IPS-18c (cell line): Measurements from ENCODE around the gene PALD1.
A peak's percentile ranks its signal among the peaks of the same experiment; 100 is the strongest.

Experiments used
- H3K4me3 ChIP-seq: 2 replicates; pipeline ENCODE4 v1.7.0; 2013; ENCODE audit warnings: low read depth, mild to moderate bottlenecking, low read length, moderate library complexity; ENCODE audit not compliant: insufficient read depth
- H3K9me3 ChIP-seq: one replicate; pipeline ENCODE4 v1.6.1; 2013; ENCODE audit warnings: mild to moderate bottlenecking, low read length, moderate library complexity; ENCODE audit not compliant: control insufficient read depth, insufficient read depth

Gene PALD1

DNA sequence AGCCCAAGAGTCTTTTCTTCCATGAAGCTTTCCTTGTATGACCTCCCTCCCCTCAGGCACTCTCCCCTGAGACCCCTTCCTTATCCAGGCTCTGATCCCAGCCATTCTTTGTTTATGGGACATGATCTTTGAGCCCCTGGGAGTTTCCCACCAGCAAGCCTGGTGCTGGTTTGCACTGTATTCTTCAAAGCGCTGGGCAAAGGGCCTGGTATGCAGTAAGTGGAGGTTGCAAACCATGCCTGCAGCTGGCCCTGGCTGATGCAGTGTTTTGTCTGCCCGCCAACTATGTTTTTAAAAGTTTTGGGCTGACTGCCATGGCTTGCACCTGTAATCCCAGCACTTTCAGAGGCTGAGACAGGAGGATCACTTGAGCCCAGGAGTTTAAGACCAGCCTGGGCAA, 30.3 kb upstream of the PALD1 start:
- H3K9me3 ChIP-seq, result no peaks in the 10 kb centered on the region

DNA sequence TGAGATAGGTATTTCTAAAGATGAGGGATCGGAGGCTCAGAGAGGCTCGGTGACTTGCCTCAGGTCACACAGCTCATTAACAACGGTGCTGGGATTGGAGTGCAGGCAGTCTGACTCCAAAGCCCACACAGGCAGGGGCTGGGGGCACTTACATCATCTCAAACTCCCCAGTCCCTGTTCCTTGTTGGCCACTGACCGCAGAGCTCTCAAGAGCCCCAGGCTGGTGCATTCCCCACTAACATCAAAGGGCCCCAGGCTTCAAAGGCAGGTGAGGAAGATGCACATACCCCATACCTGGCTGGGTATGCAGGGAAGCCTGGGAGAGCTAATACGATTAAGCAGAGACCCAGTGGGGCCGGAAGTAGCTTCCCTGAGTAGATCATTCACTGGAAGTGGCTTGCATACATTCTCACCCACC, 23.3 kb upstream of the PALD1 start:
- Histone ChIP-seq H3K9me3 (no peaks in the 10 kb centered on the region), H3K4me3 (no peak overlapping the region)

More for the DNA sequence above, 30.3 kb upstream of the PALD1 start:
- no peak overlapping the region for H3K4me3 ChIP-seq

GRCh38 chr10:70456164-70456563, 22.4 kb upstream of the PALD1 start:
- Histone ChIP-seq H3K9me3 (no peaks in the 10 kb centered on the region), H3K4me3 (peak overlapping the region; percentile 0; the same call in 1 of the 2 replicates)

- Histone ChIP-seq H3K9me3 (no peaks in the 10 kb centered on the region), H3K4me3 (peak overlapping the region; percentile 51; the same call in 1 of the 2 replicates)
These were observed 20.7 kb upstream of the PALD1 start for GRCh38 chr10:70457759-70458305.

DNA sequence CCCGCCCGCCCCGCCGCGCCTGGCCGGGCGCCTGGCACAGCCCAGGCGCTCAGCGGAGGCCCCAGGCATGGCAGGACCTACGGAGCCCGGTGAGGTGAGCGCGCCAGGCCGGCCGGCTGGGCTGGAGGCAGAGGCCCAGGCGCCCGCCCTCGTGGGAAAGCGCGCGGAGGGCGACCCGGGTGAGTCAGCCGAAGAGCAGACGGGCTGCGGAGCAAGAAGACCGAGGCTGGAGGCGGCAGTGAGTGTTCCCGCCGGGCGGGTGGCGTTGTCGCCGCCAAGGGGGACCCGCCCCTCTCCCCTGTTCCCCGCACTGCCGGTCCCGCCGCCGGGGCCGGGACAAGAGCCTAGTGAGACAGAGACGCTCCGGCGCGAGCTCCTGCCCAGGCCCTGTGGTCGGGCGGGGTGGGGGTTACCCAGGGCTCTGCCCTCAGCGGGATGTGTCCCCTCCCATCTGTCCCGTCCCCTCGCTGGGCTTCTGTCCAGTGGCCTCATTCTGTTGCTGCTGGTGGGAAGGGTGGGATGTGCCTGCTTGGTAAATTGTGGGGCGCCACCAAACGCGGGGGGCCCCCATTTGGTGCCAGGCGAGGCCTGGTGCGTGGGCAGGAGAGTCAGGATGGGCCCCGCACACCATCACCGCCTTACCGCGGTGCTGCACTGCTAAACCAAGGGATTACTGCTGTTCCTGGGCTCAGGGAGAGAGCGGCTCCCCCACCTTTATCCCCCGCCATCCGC, 20.1 kb upstream of the PALD1 start:
- Histone ChIP-seq H3K9me3 (no peaks in the 10 kb centered on the region), H3K4me3 (peak overlapping the region; percentile 51)

DNA sequence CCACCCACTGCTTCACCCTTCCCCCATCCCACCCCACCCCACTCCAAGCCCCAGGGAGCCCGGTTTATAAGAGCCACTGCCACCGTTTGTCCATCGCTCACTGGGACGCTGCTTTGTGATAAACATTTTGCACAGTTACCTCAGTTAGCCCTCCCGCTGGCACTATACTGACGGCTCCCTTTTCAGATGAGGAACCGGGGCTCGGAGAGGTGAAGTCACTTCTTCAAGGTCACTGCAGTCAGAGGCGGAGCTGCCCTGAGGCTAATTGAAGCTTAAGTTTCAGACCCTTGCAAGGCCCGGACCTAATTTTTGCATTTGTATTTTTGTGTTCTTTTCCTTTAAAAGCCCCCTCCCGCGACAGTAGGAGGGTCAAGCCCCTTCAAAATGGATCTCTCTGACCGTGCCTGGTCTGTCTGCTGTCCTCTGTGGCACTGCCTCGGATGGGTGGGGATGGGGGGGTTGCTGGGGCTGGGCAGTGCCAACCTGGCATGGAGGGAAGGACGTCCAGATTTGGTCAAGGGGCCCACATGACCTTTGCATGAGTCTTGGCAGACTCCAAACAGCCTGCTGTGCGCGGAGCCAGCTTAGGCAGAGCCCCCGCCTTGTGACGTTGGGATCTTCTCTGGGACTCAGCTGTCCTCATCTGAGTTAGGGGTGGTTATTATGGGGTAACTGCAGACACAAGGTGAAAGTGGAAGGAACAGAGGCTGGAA, 19.4 kb upstream of the PALD1 start:
- Histone ChIP-seq H3K4me3 (peak overlapping the region; percentile 51; the same call in 1 of the 2 replicates), H3K9me3 (no peaks in the 10 kb centered on the region)

DNA sequence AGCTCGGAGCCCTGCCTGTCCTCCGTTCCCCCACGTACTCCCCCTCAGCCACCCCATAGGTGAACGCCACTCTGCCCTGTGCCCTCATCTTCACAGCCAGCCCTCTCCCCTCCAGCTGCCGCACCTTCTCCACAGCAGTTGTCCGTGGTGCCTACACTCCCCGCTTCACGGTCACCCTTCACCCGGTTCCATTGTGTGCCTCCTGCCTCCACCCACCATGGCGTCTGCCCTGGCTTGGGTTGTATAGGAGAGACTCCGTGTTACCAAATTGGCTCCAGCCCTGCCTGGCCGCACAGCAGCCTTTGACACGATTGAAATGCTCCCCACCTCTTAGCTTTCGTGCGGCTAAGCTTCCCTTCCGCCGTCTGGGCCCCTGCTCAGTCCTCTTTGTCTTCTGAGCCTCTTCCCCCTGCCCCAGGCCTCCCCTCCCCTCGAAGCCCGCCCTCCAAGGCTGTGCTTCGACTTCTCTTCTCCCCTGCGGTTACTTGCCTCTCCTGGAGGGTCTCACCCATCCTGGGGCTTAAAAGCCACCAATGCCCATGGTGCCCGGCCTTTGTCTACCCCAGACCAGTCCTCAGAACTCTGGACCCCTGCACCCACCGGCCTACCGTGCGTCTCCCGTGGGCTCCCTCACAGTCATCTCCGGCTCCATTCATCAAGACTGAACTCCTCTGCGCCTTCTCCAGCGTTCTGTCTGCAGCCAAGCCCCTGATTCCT, 18.6 kb upstream of the PALD1 start:
- H3K4me3 ChIP-seq, result peak overlapping the region; percentile 0; the same call in 1 of the 2 replicates

DNA sequence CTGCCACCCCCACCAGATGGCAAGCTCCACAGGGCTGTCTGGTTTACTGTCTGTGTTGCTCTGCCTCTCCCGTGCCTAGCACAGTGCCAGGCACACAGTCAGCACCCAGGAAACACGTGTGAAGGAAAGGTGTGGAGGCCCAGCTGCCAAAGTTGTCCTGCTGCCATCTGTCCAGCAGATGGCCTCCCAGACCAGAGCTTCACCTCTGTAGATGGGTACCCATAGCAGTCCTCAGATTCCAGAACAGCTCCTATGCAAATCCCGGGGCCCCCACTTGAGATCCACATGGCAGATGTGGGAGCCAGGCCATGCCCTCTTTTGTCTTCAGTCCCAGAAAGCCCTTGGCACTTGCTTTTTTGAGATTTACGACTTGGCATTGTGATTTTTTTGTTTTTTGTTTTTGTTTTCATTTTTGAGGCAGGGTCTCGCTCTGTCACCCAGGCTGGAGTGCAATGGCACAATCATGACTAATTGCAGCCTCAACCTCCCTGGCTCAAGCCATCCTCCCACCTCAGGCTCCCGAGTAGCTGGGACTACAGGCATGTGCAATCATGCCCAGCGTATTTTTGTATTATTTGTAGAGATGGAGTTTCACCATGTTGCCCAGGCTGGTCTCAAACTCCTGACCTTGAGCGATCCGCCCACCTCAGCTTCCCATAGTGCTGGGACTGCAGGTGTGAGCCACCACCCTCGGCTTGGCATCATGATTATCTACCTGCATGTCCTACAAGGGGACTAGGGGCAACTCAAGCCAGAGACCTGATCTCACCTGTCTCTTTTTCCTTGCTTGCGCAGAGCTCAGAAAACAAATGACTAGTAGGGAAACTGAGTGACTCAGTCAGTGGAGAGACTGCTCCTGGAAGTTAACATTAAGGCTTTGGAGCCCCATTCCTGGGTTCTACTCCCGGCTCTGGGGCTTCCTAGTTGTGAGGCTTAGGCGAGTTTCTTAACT, 16.9 kb upstream of the PALD1 start:
- Histone ChIP-seq H3K9me3 (no peaks in the 10 kb centered on the region), H3K4me3 (no peak overlapping the region)

More for the DNA sequence above, 18.6 kb upstream of the PALD1 start:
- H3K9me3 ChIP-seq, result no peaks in the 10 kb centered on the region

- no peaks in the 10 kb centered on the region for H3K9me3 ChIP-seq
- no peak overlapping the region for H3K4me3 ChIP-seq
These were observed 16.1 kb upstream of the PALD1 start for GRCh38 chr10:70462349-70462984.

DNA sequence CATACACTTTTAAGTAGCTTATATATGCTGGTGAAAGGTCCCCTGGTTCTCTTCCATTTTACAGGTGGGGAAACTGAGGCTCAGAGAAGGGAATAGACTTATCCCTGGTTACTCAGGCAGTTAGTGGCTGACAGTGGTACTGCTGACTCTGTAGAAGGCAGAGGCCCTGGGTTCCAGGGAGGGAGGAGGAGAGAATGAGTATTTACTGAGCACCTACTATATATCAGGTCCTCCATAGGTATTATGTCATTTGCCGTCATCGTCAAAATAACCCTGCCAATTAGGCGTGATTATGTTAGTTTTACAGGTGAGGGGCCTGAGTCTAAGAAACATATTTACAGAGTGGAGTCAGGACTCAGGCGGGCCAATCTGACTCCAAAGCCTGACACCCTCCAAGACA, 13.3 kb upstream of the PALD1 start:
- no peaks in the 10 kb centered on the region for H3K9me3 ChIP-seq
- H3K4me3 ChIP-seq, result no peak overlapping the region

DNA sequence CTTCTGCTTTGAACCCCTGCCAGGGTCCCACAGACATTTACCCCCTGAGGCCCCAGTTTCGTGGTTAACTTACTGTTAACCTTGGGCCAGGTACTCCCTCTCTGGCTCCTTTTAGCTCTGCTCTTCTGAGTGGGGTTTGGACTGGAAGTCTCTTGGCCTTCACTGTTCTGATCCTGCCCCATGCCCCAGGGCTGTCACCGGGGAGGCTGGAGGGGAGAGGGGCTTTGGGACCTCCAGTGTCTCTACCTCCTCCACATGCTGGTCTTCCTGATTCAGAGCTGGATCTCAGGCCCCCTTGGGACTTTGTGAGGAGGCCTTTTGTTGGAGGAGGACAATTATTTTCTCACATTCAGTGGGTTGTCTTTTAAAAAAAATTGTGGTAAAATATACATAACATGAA, 12.7 kb upstream of the PALD1 start:
- H3K9me3 ChIP-seq, result no peaks in the 10 kb centered on the region
- no peak overlapping the region for H3K4me3 ChIP-seq

GRCh38 chr10:70466951-70467350, 11.6 kb upstream of the PALD1 start:
- Histone ChIP-seq H3K4me3 (no peak overlapping the region), H3K9me3 (no peaks in the 10 kb centered on the region)

- Histone ChIP-seq H3K9me3 (no peaks in the 10 kb centered on the region), H3K4me3 (no peak overlapping the region)
These were observed 5.6 kb upstream of the PALD1 start for GRCh38 chr10:70472799-70473454.

DNA sequence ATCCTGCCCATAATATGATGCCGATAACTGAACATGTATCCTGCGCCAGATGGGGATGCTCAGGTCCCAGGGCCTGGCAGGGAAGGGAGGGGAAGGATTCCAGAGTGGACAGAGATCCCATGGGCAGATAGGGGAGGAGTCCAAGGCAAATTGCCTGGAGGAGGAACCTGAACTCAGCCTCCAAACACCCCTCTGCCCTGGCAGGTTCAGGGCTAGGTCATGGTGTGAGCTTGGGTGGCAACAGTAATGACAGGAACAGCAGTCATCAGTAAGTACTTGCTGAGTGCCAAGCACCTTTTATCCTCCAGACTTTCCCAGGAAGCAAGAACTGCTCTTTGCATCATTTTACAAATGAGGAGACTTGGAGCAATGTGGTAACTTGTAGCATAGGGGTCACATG, 3.8 kb upstream of the PALD1 start:
- no peak overlapping the region for H3K4me3 ChIP-seq
- no peaks in the 10 kb centered on the region for H3K9me3 ChIP-seq

DNA sequence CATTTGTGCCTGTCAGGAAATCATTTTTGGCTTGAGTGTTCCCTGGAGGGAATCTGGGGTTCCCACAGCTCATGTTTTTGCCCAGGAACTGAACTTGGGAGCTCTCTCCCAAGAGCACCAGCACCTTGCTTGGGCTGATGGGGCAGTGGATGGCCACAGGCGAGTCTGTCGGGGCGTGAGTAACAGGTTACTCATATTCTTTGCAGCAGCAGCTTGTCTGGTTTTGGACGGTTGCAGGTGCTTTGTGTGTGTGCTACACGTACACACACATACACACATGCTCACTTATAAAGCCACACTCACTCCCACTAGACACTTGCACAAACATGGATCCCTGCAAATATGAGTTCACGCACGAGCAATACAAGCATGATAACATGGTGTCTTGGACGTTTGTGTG, 2.9 kb upstream of the PALD1 start:
- Histone ChIP-seq H3K9me3 (no peaks in the 10 kb centered on the region), H3K4me3 (no peak overlapping the region)
